GM18498 (cell line): ENCODE data around the gene N4BP2L2.

Source experiments
- ATAC-seq: cut with Tn5 transposase; IDR thresholded peaks from one replicate; pipeline ENCODE4 v1.9.1; 2021; ENCODE audit warnings: mild to moderate bottlenecking, moderate library complexity; ENCODE audit not compliant: unreplicated experiment

N4BP2L2 gene

DNA sequence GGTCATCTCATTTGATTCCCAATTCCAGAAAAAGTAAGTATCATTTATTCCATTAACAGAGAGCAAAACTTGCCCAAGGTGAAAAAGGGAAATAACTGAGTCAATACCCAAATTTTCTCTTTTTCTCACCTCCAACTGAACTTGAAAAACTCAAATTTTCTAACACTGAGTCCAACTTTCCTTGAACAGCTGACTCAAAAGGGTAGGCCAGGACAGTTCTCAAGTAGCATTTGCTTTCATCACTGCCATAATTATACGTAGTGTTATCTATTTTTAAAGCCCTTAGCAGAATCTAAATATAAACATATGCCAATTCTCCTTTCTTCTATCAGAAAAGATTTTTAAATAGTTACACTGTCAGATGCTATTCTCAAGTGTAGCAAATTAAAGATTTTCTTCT, 3.5 kb downstream of the N4BP2L2 start:
- no peak for ATAC-seq

DNA sequence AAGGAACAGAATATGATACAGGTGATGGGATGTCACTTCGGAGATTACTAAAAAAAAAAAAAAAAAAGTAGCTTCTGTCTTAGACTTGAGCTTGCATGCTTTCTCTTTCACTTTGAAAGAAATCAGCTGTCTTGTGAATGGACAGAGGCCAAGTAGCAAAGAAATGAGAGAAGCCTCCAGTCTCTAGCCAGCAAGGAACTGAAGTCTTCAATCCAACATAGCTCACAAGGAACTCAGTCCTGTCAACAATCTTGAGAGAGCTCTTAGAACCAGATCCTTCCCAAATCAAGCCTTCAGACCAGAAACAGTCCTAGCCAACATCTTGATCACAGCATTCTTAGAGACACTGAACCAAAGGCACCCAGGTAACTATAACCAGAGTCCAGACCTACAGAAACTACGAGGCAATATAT, 7.7 kb downstream of the N4BP2L2 start:
- ATAC-seq = peak; percentile 86

- ATAC-seq = no peak
Observed at GRCh38 chr13:32528358-32528757, 10.2 kb downstream of the N4BP2L2 start.

DNA sequence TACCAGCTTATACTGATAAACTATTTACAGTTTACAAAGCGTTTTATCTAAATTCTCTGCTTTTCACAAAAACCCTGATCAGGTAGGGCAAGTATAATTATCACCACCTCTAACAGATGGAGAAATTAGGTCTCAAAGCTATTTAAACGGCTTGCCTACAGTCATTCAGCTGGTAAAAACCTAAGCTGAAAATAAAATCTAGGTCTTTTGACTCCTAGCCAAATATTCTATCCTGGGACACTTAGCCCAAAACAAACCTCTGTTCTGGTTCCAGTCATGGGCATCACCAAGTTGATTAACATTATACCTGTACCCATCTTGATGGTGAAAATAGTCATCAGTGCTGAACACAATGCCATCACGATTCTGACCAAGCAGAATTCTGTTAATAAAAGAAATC, 11.4 kb downstream of the N4BP2L2 start:
- ATAC-seq = no peak

DNA sequence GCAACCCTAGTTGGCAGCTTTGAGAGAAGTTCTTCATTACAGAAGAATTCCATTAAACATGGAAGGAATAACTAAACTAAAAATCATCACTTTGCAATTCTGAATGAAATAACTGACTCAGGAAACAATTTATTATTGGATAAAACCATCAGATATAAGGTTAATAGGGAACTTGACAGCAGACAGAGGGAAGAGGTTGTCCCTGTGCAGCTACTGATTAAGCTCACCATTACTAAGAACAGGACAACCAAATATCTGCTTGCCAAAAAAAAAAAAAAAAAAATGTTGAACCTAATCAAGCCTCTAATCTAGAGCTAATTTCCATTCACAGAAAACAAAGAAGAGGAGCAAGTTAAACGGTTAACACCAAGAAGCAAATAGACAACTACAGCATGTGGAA, 12.8 kb downstream of the N4BP2L2 start:
- no peak for ATAC-seq

DNA sequence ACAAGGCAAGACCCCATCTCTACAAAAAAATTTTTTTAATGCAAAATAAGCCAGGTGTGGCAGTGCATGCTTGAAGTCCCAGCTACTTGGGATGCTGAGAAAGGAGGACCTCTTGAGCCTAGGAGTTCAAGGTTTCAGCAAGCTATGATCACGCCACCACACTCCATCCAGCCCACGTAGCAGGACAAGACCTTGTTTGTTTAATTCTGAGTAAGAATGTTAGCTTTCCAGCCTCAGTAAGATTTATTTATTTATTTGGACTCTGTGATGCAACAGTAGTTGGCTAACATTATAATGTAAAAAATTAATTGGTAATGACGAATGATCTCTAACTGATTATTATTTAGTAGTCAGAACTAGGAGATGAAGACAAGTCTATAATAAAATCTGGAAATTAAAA, 23.3 kb downstream of the N4BP2L2 start:
- no peak for ATAC-seq

DNA sequence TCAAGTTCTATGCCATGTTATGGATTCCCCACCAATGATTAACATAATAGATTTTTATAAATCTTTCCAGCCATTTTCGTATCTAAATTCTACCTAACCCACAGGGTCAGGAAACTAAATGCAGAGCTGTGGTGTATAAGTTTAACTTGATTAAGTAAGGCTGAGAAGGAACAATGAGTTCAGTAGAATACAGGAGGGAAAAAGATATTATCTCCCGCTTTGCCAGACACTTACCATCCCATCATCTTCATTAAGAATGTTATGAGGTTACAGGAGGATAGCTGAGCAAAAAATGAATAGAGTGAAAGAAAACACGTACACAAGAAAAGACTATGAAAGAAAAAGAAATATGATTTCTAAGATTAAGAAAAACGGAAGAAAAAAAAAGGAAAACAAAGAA, 27.1 kb downstream of the N4BP2L2 start:
- no peak for ATAC-seq

GRCh38 chr13:32504876-32505275, 33.7 kb downstream of the N4BP2L2 start:
- no peak for ATAC-seq

DNA sequence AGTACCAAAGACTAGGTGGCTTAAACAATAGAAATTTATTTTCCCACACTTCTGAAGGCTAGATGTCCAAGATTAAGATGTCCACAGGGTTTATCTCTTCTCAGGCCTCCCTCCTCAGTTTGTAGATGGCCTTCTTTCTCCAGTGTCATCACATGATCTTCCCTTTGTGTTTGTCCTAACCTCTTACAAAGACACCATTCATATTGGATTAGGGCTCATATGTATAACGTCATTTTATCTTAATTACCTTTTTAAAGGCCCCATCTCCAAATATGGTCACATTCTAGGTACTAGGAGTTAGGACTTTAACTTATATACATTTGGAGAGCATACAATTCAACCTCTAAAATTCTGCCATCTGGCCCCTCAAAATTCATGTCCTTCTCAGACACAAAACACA, 34.3 kb downstream of the N4BP2L2 start:
- ATAC-seq = no peak

DNA sequence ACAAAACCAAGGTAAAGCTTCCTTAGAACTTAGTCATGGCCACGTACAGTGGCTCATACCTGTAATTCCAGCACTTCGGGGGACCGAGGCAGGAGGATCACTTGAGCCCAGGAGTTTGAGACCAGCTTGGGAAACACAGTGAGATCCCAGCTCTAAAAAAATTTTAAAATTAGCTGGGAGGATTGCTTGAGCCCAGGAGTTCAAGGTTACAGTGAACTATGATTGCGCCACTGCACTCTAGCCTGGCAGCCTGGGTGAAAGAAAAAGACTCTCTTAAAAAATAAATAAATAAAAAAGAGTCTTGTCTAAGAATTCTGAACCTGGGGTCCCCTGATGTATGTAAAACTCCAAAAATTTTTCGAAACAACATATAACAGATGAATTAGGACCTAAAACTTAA, 34.9 kb downstream of the N4BP2L2 start:
- ATAC-seq = no peak

DNA sequence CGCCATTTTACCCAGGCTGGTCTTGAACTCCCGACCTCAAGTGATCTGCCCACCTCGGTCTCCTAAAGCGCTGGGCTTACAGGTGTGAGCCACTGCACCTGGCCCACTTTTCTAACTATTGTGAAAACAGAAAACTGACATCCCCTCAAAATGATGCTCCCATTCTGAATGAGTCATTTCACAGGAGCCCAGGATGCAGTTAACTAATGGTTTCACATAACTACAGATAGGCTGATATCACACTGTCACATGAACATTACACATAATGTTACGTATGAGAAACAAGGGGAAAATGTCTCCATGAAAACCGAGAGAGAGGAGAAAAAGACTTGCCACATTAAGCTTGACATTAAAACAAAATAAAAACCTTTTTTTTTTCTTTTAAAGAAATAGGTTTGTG, 37.5 kb downstream of the N4BP2L2 start:
- ATAC-seq = no peak

- no peak for ATAC-seq
Observed at GRCh38 chr13:32499538-32500210, 38.9 kb downstream of the N4BP2L2 start.

DNA sequence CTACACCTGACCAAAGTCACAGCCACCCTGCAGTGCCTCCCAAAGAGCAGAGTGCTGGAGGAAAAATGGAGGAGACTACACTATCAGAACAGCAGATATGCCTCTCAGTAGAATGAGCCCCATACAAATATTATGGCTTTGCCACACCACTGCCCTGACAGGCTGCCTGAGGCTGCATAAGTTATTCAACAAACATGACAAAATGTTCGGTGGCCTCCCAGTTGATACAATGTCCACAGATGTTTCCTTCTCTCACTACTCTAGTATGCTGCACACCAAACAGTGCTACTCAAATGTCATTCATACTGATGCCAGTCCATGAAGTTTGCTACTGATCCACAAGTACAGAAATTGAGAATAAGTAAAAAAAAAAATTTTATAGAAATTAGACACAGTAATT, 41.0 kb downstream of the N4BP2L2 start:
- ATAC-seq = no peak

DNA sequence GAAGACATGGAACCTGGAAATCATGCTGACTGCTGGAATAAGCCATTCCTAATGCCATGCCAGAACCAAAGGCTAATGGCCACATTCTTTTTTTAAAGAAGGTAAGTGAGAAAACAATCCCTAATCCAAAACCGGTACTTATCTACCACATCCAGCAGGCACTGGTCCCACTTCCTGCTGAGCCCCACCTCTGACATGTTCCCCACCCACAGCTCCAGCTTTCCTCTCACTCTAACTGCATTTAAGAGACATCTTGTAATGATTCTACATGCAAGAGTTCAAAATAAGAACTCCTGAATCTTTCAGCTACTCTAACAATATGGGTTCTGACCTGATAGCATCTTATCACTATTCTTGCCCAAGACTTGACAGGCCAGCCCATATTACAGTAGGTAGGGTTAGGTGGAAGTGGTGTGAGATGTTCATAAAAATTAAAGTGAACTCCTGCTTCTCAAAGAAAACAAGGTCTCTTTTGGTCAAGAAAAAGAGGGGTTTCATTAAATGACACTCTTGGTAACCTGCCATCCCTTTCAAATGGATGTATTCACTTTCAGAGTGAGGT, 41.9 kb downstream of the N4BP2L2 start:
- no peak for ATAC-seq

DNA sequence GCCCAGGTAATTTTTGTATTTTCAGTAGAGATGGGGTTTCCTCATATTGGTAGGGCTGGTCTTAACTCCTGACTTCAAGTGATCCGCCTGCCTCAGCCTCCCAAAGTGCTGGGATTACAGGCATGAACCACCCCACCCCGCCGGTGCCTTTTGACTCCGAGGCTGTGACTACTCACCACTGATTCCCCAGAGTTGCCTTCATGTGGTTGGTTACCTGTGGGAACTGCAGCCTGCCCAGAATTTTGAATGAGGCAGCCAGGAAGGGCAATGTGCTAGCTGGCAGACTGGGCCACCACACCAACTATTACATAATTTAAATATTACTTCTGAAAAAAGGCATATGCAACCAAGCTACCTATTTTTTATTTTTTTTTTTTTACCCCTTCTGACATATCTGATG, 42.8 kb downstream of the N4BP2L2 start:
- no peak for ATAC-seq

- no peak for ATAC-seq
Observed at GRCh38 chr13:32495429-32495828, 43.2 kb downstream of the N4BP2L2 start.

GRCh38 chr13:32491028-32491427, 47.6 kb downstream of the N4BP2L2 start:
- ATAC-seq = no peak

- ATAC-seq = no peak
Observed at GRCh38 chr13:32476892-32477291, 61.7 kb downstream of the N4BP2L2 start.

GRCh38 chr13:32476021-32476731, 62.4 kb downstream of the N4BP2L2 start:
- no peak for ATAC-seq

GRCh38 chr13:32474999-32475792, 63.4 kb downstream of the N4BP2L2 start:
- no peak for ATAC-seq

DNA sequence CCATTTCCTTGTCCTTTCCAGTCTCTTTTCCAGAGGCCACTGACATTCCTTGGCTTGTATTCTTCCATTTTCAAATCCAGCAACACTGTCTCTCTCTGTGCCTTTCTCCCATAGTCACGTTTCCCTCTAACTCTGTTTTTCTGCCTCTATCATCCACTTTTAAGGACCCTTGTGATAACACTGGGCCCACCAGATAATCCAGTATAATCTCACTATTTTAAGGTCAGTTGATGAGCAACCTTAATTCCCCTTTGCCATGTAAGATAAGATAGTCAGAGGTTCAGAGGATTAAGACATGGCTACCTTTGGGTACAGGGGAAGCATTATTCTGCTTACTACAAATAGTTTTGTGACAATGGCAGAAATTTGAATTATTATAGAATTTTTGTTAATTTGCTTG, 64.9 kb downstream of the N4BP2L2 start:
- no peak for ATAC-seq

GRCh38 chr13:32472194-32472621, 66.4 kb downstream of the N4BP2L2 start:
- ATAC-seq = peak; percentile 83
